HG02973 (cell line): Measurements from ENCODE around the gene AZI2.

Experiments
- ATAC-seq: cut with Tn5 transposase; IDR thresholded peaks from one replicate; pipeline ENCODE4 v1.9.1; 2021; ENCODE audit warnings: moderate library complexity; ENCODE audit not compliant: unreplicated experiment

The AZI2 gene

GRCh38 chr3:28308196-28308595, 40.4 kb downstream of the AZI2 start:
- ATAC-seq: no peak

GRCh38 chr3:28301688-28302087, 46.9 kb downstream of the AZI2 start:
- no peak for ATAC-seq

GRCh38 chr3:28300345-28300962, 48.2 kb downstream of the AZI2 start:
- ATAC-seq: no peak

GRCh38 chr3:28299705-28300104, 48.9 kb downstream of the AZI2 start:
- ATAC-seq: no peak

GRCh38 chr3:28295898-28296490, 52.6 kb downstream of the AZI2 start:
- ATAC-seq: no peak

- ATAC-seq: no peak
Observed at GRCh38 chr3:28294667-28295413, 53.8 kb downstream of the AZI2 start.

- no peak for ATAC-seq
Observed at GRCh38 chr3:28292622-28293021, 56.0 kb downstream of the AZI2 start.

GRCh38 chr3:28291577-28291976, 57.0 kb downstream of the AZI2 start:
- ATAC-seq: no peak

- no peak for ATAC-seq
Observed at GRCh38 chr3:28290863-28291300, 57.7 kb downstream of the AZI2 start.

GRCh38 chr3:28287046-28287445, 61.6 kb downstream of the AZI2 start:
- ATAC-seq: no peak

GRCh38 chr3:28286595-28286994, 62.0 kb downstream of the AZI2 start:
- peak; percentile 84 for ATAC-seq

- ATAC-seq: no peak
Observed at GRCh38 chr3:28280781-28281180, 67.8 kb downstream of the AZI2 start.

GRCh38 chr3:28279770-28280169, 68.9 kb downstream of the AZI2 start:
- ATAC-seq: no peak

GRCh38 chr3:28278918-28279317, 69.7 kb downstream of the AZI2 start:
- no peak for ATAC-seq

- ATAC-seq: no peak
Observed at GRCh38 chr3:28273837-28274236, 74.8 kb downstream of the AZI2 start.
